HepG2 (cell line): ENCODE measurements around the gene MASP1. TPM values are rescaled to one million over a fixed set of nuclear protein-coding genes. Genes with fewer than 3 reads are reported as not detected.

Experiments used
- ATAC-seq: fragments of 200-7000 bp; cut with Tn5 transposase; 3 replicates; pipeline ENCODE4 v1.9.1; 2020; ENCODE audit warnings: mild to moderate bottlenecking, moderate library complexity
- BruUV-seq: library from RNA; stranded (reverse); fragments of 400-500 nt; replicated peaks from 2 replicates; lab custom pipeline; 2021; lab: Mats Ljungman, UMichigan
- CTCF ChIA-PET: fragments of 300-600 bp; formaldehyde crosslinking; extraction: SDS; loops from one replicate; lab custom pipeline; 2021; ENCODE audit warnings: low total read pairs, inconsistent platforms, low intra/inter-chr PET ratio; lab: Yijun Ruan, JAX
- POLR2A ChIA-PET: fragments of 350-600 bp; sonication (Branson Sonifier 250); formaldehyde crosslinking; loops from one replicate; lab custom pipeline; 2020; ENCODE audit warnings: antibody characterized with exemption, inconsistent platforms; lab: Yijun Ruan, JAX
- DNase-seq: peaks from one replicate; pipeline ENCODE4 v3.0.0-alpha.2; 2015; ENCODE audit warnings: low spot score
- FAIRE-seq: peaks from 3 replicates; lab custom pipeline; 2011; peaks lifted over from hg19 to GRCh38; lab: Jason Lieb, UNC
- H2AFZ ChIP-seq: one replicate; pipeline ENCODE4 v1.6.1; 2011; ENCODE audit warnings: low read length, inconsistent platforms
- H3K27ac ChIP-seq: fragments of 300-600 bp; 3 replicates; pipeline ENCODE4 v1.8.0; 2011; ENCODE audit warnings: mixed run types, mild to moderate bottlenecking, mixed read lengths, low read length, inconsistent platforms; ENCODE audit not compliant: insufficient read depth; ENCODE audit errors: extremely low read length
- H3K27me3 ChIP-seq, 2 experiments: fragments of 200-600 bp in 1 of 2; 2 replicates in 1 of 2; 3 replicates in 1 of 2; pipeline versions ENCODE4 v1.6.0 to v1.8.0; 2011; ENCODE audit warnings: low read length in 2 of 2, mild to moderate bottlenecking in 2 of 2, moderate library complexity in 2 of 2, inconsistent platforms in 1 of 2; ENCODE audit not compliant: insufficient read depth in 2 of 2, control insufficient read depth in 1 of 2
- H3K36me3 ChIP-seq, 2 experiments: fragments of 200-600 bp in 1 of 2; replicated peaks in 1 of 2; 2 replicates in 1 of 2; 3 replicates in 1 of 2; pipeline versions ENCODE4 v1.5.1 to v1.8.0; 2011; ENCODE audit warnings: low read length in 2 of 2, inconsistent platforms in 1 of 2; ENCODE audit not compliant: insufficient read depth in 2 of 2, control insufficient read depth in 1 of 2
- H3K4me1 ChIP-seq: 2 replicates; pipeline ENCODE4 v1.5.1; 2012; ENCODE audit warnings: low read length, inconsistent platforms; ENCODE audit not compliant: insufficient read depth
- H3K4me2 ChIP-seq: 2 replicates; pipeline ENCODE4 v1.6.0; 2011; ENCODE audit warnings: low read depth, low read length, inconsistent platforms
- H3K4me3 ChIP-seq, 3 experiments: fragments of 200-600 bp in 1 of 3; sonication (generic), shearing (Covaris generic) in 1 of 3; replicated peaks in 1 of 3; 2 replicates each; pipeline ENCODE4 v1.5.1; 2011 to 2016; ENCODE audit warnings: low read length in 3 of 3, inconsistent platforms in 2 of 3, low read depth in 2 of 3, mild to moderate bottlenecking in 2 of 3, control low read depth in 1 of 3, mixed read lengths in 1 of 3; ENCODE audit not compliant: insufficient read depth in 1 of 3
- H3K79me2 ChIP-seq: one replicate; pipeline ENCODE4 v1.6.1; 2011; ENCODE audit warnings: low read length, inconsistent platforms; ENCODE audit not compliant: insufficient read depth
- H3K9ac ChIP-seq: 2 replicates; pipeline ENCODE4 v1.6.0; 2011; ENCODE audit warnings: mild to moderate bottlenecking, low read depth, low read length, inconsistent platforms; ENCODE audit not compliant: insufficient read depth
- H3K9me3 ChIP-seq: 2 replicates; pipeline ENCODE4 v1.5.1; 2012; ENCODE audit warnings: mild to moderate bottlenecking, low read length
- H4K20me1 ChIP-seq: 2 replicates; pipeline ENCODE4 v1.6.0; 2011; ENCODE audit warnings: inconsistent platforms, mild to moderate bottlenecking, low read length, moderate library complexity; ENCODE audit not compliant: insufficient read depth
- FOXM1 ChIP-seq: sonication (generic); formaldehyde crosslinking; IDR thresholded peaks from 2 replicates; pipeline ENCODE4 v1.5.0; 2020; ENCODE audit warnings: missing genetic modification reagents
- FOXP1 ChIP-seq, 2 experiments: fragments of 450-650 bp in 1 of 2; IDR thresholded peaks; 2 replicates each; pipeline ENCODE4 v1.6.1; 2017 to 2018; ENCODE audit warnings: antibody characterized with exemption in 1 of 2
- HOXA3 ChIP-seq: sonication (generic); formaldehyde crosslinking; IDR thresholded peaks from 2 replicates; pipeline ENCODE4 v1.5.0; 2020; ENCODE audit warnings: missing genetic modification reagents
- HOXA5 ChIP-seq: sonication (generic); formaldehyde crosslinking; IDR thresholded peaks from 2 replicates; pipeline ENCODE4 v1.4.0; 2020; ENCODE audit warnings: missing genetic modification reagents
- JUND ChIP-seq: sonication (generic); formaldehyde crosslinking; IDR thresholded peaks from 2 replicates; pipeline ENCODE4 v1.8.0; 2022; ENCODE audit warnings: mild to moderate bottlenecking, missing genetic modification reagents
- KLF16 ChIP-seq, 2 experiments: sonication (generic) in 1 of 2; formaldehyde crosslinking in 1 of 2; IDR thresholded peaks; 2 replicates each; pipeline versions ENCODE4 v1.6.1 to v1.8.0; 2016 to 2023; ENCODE audit warnings: missing genetic modification reagents in 2 of 2, missing compliant biosample characterization in 1 of 2
- KMT2A ChIP-seq: sonication (generic); formaldehyde crosslinking; IDR thresholded peaks from 2 replicates; pipeline ENCODE4 v1.4.0; 2020; ENCODE audit warnings: missing genetic modification reagents
- RCOR2 ChIP-seq: IDR thresholded peaks from 2 replicates; pipeline ENCODE4 v1.6.1; 2016; ENCODE audit warnings: missing biosample characterization, missing genetic modification reagents
- SMYD3 ChIP-seq: sonication (generic); formaldehyde crosslinking; IDR thresholded peaks from 2 replicates; pipeline ENCODE4 v1.8.1; 2023; ENCODE audit warnings: mild to moderate bottlenecking, missing genetic modification reagents
- TRAFD1 ChIP-seq: sonication (generic); formaldehyde crosslinking; IDR thresholded peaks from 2 replicates; pipeline ENCODE4 v1.5.1; 2020; ENCODE audit warnings: missing genetic modification reagents, mild to moderate bottlenecking, borderline replicate concordance
- ZBTB21 ChIP-seq: sonication (generic); formaldehyde crosslinking; IDR thresholded peaks from 2 replicates; pipeline ENCODE4 v1.4.0; 2020; ENCODE audit warnings: missing genetic modification reagents
- ZMYM4 ChIP-seq: sonication (generic); formaldehyde crosslinking; IDR thresholded peaks from 2 replicates; pipeline ENCODE4 v1.8.1; 2023; ENCODE audit warnings: mild to moderate bottlenecking, missing genetic modification reagents
- WGBS: methylation state at CpG from one replicate; pipeline ENCODE4 v1.1.6; 2017; ENCODE audit warnings: low lambda C conversion rate; 5-methylcytosine and 5-hydroxymethylcytosine counted together
- in situ Hi-C: cut with HindIII; loops from 2 replicates; pipeline ENCODE4 v1.10.0; 2017; ENCODE audit warnings: low pct_unique_long_range_greater_than_20kb; ENCODE audit not compliant: extremely low pct_ligation_motif_present
- intact Hi-C: fragments of 100-400 bp; cut with micrococcal nuclease; formaldehyde crosslinking; loops from one replicate; pipeline ENCODE4 v1.10.0; 2022; ENCODE audit not compliant: unreplicated experiment
- polyA plus RNA-seq, 8 experiments: library from polyadenylated mRNA; depleted of rRNA in 3 of 8; stranded (reverse) in 7 of 8; unstranded in 1 of 8; fragments of >200 nt; fragmentation: Illumina TruSeq in 4 of 8; extraction: Trizol in 4 of 8; gene quantifications; 2 replicates each; pipeline versions ENCODE4 v1.2.1 to v1.2.3, GENCODE V29; 2011 to 2016; ENCODE audit warnings: low read depth in 4 of 8, missing spikeins in 1 of 8, mixed read lengths in 1 of 8; ENCODE audit not compliant: insufficient read depth in 1 of 8
- total RNA-seq, 5 experiments: library from RNA; depleted of rRNA; stranded (reverse); fragments of >200 nt; fragmentation: Illumina TruSeq; extraction: Trizol; gene quantifications; 2 replicates each; pipeline ENCODE4 v1.2.3, GENCODE V29; 2016; ENCODE audit warnings: low read depth in 1 of 5

Gene MASP1
- total and polyA plus RNA-seq, 2 of the 13 experiments (the other 11 are each of a cell fraction or from before 2014, with no cell fraction given), result 10.8 to 56.0 TPM

GRCh38 chr3:187186375-187186774 lies 105.2 kb downstream of the MASP1 start:
- H3K4me2 ChIP-seq, result no peak overlapping the region
- DNase-seq (no peak), FAIRE-seq (no peak)
- no peaks in the 10 kb centered on the region for H3K79me2 ChIP-seq
- H3K27me3 ChIP-seq, result no peaks in the 10 kb centered on the region; a peak in 1 of 5 replicates
- H3K9me3 ChIP-seq, result no peaks in the 10 kb centered on the region
- H3K4me3 ChIP-seq, result no peak overlapping the region
- H3K27ac ChIP-seq, result no peak overlapping the region
- H3K9ac ChIP-seq, result no peak overlapping the region
- 3% methylated on average over 2 of the region's 2 CpGs for WGBS
- no TSS peak for BruUV-seq
- ChIA-PET CTCF (interaction anchor here (0.6 kb wide), 1 partner anchor 507 kb away, joined by 4 read pairs; no protein-coding TSS in a partner anchor), POLR2A (no interaction called here)
- in situ Hi-C loops, result no loop called here
- H2AFZ ChIP-seq, result no peak overlapping the region
- no peaks in the 10 kb centered on the region for H3K36me3 ChIP-seq
- TF ChIP-seq KMT2A (no peak), SMYD3 (CRISPR knock-in tag) (no peak), TRAFD1 (CRISPR knock-in tag) (no peak), RCOR2 (no peak), ZBTB21 (CRISPR knock-in tag) (no peak), HOXA5 (CRISPR knock-in tag) (no peak), HOXA3 (CRISPR knock-in tag) (no peak), FOXP1 (IDR thresholded peaks at IDR 0.05) (no peak), FOXP1 (CRISPR knock-in tag; IDR thresholded peaks at IDR 0.05) (no peak), KLF16 (CRISPR knock-in tag; IDR thresholded peaks at IDR 0.05) (no peak), FOXM1 (CRISPR knock-in tag) (no peak), ZMYM4 (no peak), JUND (CRISPR knock-in tag) (no peak)
- TF ChIP-seq, all 625 proteins: peak for 0
- no peaks in the 10 kb centered on the region for H4K20me1 ChIP-seq
- no peaks in the 10 kb centered on the region for H3K4me1 ChIP-seq
- intact Hi-C loops, result no loop called here
- ATAC-seq, result no peak
